KBM-7 (cell line): ENCODE data around the gene LRBA.

ENCODE experiments used
- DNase-seq: peaks from one replicate; pipeline ENCODE4 v3.0.0-alpha.2; 2015
- in situ Hi-C: fragments of 300-500 bp; cut with MboI; formaldehyde crosslinking; loops from 2 replicates; pipeline ENCODE4 v1.14.3; 2020; ENCODE audit warnings: low sequenced_read_pairs, low pct_unique_long_range_greater_than_20kb, mixed read lengths

LRBA gene

DNA sequence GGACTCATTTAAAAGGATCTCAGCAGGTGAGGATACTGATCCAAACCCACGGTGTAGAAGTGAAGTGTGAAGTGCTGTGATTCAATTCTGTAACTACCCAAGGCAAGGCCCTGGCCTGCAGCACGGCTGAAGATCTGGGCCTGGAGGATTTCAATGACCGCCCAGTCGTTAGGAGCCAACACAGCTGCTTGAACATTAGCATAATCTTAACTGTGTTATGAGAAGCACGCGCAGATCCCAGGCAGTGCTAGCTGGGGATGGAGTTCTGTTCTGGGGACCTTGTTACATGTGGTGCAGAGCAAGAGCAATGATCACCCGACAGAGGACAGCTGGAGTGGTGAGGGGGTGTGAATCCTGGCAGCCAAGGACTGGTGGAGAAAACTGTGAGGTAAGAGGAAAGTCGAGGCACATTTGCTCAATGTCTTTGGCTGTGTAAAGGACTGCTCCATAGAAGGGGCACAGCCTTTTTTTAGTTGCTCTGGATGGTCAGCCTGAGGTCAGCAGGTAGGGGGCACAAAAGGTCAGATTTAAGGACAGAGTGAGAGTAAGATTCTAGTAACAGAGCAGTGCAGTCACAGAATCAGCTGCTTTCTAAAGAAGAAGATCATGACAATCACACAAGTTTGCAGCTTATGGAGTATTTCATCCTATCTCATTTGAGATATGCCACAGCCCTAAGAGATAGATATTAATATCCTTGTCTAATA lies 755.1 kb downstream of the LRBA start:
- in situ Hi-C loops = no loop called here
- DNase-seq = no peak

DNA sequence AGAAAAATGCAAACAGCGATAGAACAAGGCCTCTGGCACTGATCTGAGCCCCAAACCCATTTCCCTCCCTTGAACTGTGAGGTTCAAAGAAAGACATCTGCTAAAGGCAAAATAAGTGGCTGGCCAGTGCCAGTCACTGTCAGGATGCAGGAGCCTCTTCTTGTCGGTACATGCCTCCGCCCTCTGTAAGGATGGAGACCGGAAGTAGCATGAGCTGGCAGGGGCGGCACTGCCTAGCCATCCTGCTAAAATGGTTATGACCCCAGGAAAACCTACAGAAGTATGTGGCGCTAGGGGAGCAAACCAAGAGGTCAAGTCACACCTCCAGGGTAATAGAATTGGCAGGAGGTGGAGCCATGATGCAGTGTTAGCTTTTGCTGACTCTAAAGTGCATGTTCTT lies 756.5 kb downstream of the LRBA start:
- DNase-seq = no peak
- in situ Hi-C loops = no loop called here

DNA sequence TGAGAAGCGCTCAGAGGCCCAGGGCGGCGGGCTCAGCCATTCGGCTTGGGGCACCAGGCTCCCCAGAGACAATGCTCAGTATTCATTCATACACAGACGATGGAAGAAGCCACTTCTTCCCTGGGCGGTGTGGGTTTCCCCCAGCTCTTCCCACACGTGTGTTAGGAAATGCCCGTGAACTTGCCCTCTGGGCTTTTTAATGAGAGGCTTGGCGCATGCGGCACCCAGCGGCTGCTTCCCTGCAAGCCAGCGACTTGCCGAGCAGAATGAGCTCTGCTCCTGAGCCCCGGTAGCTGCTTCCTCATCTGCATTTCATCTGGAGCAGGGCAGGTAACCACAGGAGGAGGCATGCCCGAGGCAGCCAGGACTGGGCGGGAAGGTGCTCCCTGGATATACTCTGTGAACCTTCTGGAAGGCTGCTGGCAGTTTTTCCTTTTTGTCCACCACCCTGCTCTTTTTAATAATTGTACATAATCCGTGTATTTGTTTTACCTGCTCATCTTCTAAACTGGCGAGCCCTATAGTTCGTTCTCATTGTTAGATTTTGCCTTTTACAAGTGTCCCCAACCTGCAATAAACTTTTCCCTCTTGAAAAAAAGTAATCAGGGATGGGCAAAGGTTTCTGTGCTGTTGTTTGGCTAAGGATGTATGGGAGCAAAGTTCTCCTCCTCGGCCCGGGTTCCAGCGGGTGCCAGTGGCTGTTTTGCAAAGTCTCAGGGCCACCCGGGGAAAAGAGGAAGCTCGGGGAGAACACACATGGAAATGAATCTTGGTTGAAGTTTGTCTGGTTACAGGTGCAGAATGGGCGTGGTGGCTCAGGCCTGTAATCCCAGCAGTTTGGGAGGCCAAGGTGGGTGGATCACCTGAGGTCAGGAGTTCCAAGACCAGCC lies 758.0 kb downstream of the LRBA start:
- peak; percentile 17 for DNase-seq
- in situ Hi-C loops = no loop called here

DNA sequence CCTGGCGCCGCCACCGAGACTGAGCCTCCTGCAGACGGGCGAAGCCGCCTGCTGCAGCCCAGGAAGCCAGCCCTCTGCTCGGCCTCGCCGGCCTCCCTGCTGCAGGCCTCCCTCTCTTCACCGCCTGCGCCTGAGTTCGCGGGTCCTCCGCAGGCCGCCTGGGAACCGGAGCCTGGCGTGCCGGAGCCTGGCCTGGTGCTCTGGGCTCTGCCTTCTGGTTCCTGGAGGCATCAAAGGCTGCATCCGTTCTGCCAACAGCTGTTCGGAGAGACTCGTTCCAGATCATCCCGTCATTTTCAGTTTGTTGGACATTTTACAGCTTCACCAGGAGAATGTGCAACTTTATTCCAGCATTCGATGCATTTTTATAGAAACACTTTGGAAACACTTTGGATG lies 758.9 kb downstream of the LRBA start:
- in situ Hi-C loops = no loop called here
- no peak for DNase-seq

DNA sequence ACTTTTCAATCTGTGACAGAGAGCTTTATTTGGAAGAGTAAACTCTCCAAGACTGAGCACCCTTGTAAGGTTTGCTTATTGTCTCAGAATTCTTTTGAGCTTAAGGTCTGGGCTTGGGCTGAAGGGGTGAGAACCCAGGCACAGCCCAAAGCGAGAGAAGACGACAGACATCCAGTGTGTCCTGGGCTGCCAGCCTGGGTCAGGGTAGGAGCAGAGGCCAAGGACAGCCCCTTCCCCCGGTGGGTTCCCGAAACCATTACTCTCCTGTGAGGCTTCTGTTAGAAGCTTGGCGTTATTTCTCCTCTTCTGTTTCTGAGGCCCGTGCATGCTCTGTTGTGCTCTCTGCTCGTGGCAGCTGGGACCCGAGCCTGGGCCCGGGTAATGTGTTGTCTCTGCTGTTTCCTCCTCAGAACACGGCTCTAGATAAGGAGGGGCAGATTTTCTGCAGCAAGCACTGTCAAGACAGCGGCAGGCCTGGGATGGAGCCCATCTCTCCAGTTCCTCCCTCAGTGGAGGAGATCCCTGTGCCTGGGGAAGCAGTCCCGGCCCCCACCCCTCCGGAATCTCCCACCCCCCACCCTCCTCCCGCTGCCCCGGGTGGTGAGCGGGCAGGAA lies 759.4 kb downstream of the LRBA start:
- no peak for DNase-seq
- in situ Hi-C loops = no loop called here

DNA sequence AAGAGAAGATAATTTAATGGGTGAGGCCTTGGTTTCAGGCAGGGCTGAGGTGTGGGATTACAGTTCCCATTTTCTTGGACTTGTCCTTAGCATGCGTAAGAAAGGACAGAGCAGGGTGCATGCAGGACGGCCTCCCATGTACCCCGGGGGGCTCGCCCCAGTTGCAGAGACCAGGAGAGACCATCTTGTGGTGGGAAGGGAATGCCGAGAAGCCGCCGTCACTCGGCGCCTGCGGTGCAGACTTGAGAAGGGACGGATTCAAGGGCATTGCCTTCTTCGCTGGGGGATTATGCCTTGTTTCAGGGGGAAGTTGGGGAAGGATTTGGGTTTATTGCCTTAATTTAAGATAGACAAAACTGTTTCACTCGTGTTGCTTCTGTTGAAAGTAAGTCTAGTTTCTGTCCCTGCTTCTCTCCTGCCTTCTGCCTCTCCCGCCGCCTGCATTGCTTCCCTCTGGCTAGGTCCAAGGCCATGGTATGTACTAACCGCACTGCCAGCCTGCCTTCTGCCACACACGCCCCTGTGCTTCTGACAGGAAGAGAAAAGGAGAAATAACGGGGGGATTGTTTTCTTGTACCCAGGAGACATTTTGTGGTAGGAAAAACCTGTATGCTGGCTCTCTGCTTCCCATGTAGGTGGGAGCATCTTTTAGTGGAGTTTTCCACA lies 761.0 kb downstream of the LRBA start:
- no peak for DNase-seq
- in situ Hi-C loops = no loop called here

DNA sequence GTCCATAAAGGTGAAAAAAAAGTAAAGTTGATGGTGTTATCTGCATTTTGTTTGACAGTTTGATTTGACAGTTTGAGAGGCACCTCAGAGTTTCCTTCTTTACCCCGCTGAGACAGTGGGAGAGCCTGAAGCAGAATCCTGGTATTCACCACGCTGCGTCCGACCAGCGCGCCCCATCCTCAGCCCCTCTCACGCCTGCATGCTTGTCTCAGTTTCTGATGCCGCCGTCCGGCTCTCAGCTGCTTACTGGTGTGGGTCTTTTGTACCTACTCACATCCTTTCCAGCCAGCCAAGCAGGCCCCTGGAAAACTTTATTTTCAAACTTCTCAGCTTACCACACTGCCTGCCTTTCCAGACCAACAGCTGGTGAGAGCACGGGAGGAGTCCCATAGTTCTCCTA lies 761.7 kb downstream of the LRBA start:
- no peak for DNase-seq

DNA sequence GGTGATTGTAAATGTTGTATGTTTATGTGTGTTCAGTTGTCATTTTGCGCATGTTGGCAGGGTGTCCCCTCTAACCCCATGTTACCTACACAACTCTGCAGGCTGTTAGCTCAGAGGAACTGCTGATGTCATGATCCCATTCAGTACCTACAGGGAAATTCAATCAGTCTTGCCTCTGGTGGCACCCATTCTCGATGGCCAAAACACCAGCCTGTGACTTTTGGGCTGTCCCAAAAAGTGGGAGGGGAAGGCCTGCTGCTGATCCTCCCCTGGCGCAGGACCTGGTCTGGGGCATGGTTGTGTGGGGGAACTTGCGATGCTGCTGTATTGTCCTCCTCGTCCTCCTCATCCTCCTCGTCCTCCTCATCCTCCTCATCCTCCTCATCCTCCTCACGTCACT lies 762.3 kb downstream of the LRBA start:
- DNase-seq = no peak
- in situ Hi-C loops = no loop called here

More for the DNA sequence above, 761.7 kb downstream of the LRBA start:
- in situ Hi-C loops = no loop called here

DNA sequence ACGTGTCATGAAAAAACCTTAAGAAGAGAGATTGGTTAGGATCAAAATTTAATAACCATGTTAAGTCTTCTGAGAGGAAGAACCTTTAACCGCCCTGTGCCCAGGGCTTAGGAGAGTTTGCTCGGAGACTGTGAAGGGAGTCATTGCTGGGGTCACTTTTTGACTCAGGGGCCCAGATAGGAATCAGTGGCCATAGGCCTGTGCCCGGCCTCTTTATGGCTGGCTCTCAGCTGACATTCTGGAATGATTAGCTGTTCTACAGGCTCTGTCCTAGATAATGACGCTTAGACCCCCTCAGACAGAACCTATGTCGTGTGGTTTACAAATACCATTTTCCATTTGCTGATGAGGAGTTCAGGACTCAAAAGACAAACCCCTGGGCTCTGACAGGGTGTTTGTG lies 762.8 kb downstream of the LRBA start:
- in situ Hi-C loops = no loop called here

DNA sequence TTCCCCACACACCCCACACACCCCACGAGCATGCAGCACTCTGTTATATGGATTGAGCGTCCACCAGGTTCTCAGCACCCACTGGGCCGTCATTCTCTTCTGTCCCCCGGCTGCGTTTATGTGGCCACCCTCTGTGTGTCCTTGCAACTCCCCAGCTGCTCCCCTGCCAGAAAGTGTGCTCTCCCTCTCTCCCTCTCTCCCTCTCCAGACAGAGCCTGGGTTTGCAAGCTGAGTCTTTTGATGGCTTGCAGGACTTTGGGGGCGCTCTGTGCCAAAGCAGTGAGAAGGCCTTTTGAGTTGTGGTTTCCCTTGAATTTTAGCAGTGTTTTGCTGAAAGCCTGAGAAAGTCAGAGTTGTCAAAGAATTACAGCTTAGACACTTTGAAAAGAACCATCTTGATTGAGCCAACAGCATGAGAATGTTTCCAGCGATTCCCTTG lies 763.3 kb downstream of the LRBA start:
- in situ Hi-C loops = no loop called here
- DNase-seq = no peak

More for the DNA sequence above, 762.8 kb downstream of the LRBA start:
- no peak for DNase-seq

DNA sequence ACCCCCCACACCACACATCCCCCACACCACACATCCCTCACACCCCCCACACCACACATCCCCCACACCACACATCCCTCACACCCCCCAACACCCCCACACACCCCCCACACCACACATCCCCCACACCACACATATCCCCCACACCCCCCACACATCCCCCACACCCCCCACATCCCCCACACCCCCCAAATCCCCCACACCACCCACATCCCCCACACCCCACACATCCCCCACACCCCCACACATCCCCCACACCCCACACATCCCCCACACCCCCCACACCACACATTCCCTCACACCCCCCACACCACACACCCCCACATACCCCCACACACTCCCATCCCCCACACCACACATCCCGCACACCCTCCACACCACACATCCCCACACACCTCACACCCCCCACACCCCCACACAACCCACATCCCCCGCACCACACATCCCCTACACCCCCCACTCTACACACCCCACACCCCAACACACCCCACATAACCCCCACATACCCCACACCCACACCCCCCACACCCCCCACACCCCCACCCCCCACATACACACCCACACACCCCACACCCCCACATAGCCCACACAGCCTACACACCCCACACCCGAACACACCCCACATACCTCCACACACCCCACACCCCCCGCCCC lies 764.0 kb downstream of the LRBA start:
- no peak for DNase-seq
- in situ Hi-C loops = no loop called here

DNA sequence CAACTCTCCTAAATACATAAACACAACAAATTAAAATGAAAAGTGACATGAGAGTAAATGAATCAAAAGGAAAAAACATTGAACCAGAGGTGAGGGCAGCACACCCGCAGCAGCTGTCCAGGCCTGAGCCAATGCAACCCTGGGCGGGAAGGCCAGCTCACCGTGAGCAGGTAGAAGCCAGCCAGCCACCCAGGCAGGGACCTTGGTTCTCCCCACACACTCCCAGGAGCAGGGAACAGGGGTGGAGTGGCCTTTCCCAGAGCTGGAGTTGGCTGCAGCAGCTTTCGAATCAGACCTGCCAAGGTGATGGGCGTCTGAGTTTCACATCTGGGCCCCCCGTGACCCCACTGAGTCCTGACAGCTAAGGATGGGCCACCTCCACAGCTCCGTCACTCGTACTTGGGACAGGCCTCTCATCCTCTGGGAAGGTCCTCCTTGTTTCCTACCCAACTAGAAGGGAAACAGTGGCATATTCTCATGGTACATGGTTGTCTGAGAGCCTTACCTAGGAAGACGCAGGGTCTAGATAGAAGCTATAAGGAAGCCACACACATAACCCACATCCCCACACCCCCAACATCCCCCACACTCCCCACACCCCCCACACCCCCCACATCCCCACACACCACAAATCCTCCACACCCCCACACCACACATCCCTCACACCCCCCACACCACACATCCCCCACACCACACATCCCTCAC lies 764.6 kb downstream of the LRBA start:
- no peak for DNase-seq
- in situ Hi-C loops = no loop called here

DNA sequence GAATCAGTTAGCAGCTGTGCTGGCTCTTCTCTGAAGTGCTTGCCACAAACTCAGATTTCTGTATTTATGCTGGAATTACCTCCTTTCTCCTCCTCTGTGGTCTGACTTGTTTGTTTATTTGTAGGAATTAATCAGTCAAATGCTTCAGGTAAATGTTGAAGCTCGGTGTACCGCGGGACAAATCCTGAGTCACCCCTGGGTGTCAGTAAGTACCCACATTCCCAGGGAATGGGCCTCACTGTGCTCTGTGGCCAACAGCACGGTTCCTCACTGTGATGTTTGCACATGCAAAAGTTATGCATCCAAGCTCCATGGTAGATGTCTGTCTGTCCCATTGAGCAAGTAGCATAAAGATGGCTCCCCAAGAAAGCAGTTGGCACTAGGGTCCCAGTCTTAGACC lies 766.9 kb downstream of the LRBA start:
- in situ Hi-C loops = no loop called here

DNA sequence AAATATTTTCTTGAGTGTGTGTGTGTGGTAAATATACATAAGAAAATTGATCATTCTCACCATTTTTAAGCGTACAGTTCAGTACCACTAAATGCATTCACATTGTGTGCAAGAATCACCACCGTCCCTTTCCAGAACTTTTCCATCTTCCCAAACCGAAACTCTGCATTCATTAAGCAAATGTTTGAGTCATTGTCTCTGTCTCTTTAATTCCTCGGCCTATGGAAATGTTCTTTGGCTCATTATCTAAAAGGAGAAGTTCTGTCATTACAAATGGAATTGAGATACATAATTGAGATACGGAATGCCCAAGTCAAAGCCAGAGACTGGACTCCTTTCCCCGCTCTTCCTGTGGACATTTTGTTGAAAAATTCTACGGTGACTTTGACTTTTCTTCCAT lies 767.9 kb downstream of the LRBA start:
- no peak for DNase-seq
- in situ Hi-C loops = no loop called here

More for the DNA sequence above, 766.9 kb downstream of the LRBA start:
- DNase-seq = no peak

DNA sequence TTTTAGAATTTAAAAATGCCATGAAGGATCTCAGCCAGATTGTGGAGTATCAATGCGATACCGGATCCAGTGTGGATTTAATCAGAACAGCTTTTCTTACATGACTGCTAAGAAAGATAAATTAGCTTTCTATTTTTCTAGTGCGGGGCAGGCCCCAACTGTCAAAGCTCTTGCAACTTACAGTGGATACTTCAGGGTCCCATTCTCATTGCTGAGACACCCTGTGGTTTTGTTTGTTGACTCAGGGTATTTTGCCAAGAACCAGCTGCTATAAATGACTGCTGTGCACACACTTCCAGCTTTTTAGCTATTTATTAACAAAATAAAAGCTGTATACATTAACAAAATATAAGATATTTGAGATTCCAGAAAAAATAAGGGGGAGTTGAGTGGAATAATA lies 770.5 kb downstream of the LRBA start:
- DNase-seq = no peak
- in situ Hi-C loops = no loop called here

DNA sequence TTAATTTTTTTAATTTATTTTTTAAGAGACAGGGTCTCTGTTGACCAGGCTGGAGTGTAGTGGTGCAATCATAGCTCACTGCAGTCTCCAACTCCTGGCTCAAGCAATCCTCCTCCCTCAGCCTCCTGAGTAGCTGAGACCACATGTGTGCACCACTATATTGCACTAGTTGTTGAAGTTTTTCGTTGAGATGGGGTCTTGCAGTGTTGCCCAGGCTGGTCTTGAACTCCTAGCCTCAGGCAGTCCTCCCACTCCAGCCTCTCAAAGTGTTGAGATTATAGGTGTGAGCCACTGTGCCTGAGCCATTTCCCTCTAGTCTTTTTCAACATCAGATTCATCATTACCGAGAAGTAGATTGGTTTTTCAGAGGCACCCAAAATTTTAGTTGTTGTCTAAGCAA lies 771.2 kb downstream of the LRBA start:
- in situ Hi-C loops = no loop called here
- no peak for DNase-seq

DNA sequence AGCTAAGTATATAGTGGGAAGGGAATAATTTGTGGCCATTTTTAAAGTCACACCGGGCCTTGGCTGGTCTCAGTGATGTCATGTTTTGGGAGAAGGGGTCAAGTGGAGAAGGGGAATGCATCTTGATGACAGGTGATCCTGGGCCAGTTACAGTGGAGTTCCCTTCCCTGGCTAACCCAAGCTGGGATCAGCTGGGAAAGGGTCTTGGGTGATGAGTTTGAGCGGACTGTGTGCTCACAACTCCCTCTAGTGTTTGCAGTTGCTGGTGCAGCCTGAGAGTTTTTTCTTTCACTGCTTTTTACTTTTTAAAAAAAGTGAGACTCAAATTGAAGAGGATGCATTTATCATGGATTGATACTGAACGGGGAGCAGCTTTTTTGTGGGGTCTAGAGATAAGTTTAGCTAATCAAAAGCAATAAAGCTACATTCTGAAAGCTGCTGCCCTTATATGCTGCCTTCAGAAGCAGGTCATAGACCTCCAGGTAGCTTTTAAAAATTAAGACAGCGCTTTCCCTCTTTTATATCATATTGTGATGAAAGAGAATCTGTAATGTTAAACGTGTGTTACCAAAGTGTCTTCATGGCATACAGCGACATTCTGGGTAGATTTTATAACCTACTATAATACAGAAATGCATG lies 772.1 kb downstream of the LRBA start:
- in situ Hi-C loops = no loop called here
- peak; percentile 61 for DNase-seq

DNA sequence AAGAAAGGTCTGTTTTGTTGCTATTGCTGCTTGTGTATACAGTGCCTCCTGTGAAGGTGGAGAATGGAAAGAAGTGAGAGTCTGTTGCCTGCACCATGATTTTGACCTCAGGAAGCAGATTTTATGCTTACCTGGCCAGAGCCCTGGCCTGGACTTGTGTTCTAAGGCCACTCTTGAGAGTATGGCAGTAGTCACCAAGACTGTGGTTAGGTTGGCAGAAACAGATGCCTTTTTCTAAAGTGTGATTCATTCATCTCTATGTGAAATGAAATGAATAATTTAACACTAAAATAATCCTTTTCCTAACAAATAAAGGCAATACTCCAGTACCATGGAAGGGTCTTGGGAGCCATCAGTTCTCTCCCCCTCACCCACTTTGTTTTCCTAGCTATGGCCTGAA lies 775.1 kb downstream of the LRBA start:
- in situ Hi-C loops = no loop called here
- DNase-seq = no peak
